NCI-H1105 treated with DMSO at 0.1 percent for 48 hours (cell line): ENCODE results near the gene CLSTN2.

Experiments used
- DNase-seq: peaks from one replicate; lab custom pipeline; 2025; lab: John Stamatoyannopoulos, UW

CLSTN2 gene

GRCh38 chr3:140501770-140502364, 566.9 kb downstream of the CLSTN2 start:
- no peak for DNase-seq

DNA sequence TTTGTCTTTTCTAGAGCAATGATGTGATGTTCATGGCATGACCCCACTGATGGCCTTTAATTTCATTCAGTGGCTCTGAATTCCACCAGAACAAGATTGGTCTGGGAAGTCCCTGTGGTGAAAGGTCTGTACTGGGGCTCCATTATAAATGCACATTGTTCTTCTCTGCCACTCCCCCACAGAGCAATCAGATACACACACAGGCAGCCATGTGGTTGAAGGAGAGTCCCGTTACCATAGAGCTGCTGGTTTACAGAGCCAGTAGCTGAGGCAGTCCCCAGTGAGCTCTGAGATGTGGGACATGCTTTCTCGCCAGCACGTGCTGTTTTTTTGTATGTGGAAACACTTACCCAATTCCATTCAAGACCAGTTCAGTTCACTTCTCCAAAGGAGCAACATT, 570.2 kb downstream of the CLSTN2 start:
- no peak for DNase-seq

DNA sequence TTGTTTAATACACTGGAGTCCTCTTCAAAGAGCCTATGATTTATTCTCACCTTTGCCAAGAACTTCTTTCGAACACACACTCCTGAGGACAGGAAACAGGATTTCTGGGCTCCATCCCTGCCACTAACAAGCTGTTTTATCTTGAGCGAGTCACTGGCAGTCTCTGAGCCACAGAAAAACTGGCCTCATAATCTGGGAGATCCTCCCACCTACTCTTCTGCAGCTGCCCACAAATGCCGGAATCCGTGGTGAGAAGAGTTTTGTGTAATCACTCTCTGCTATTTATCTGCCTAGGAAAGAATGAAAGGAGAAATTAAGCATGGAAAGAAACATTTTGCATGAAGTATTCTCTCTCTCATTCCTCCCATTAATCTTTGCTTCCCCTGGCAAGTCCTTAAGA, 570.9 kb downstream of the CLSTN2 start:
- no peak for DNase-seq

DNA sequence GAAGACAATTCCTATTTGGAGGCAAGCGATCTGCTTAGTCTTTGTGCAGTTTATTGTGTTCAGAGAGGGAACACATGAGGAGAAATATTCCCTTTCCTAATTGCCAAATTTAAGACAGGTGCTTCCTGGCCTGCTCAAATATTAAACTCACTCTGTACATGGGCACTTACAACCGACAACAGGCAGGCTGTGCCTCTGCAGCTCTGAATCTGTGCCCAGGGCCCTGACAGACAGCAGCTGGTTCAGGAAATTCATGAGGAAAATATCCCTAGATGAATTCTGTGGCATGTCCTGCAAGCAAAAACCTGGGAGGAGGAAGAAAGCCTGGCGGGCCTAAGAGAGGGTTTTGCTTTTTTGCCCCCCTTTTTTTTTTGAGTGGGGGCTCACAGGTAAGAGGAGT, 573.6 kb downstream of the CLSTN2 start:
- peak; percentile 15 for DNase-seq

DNA sequence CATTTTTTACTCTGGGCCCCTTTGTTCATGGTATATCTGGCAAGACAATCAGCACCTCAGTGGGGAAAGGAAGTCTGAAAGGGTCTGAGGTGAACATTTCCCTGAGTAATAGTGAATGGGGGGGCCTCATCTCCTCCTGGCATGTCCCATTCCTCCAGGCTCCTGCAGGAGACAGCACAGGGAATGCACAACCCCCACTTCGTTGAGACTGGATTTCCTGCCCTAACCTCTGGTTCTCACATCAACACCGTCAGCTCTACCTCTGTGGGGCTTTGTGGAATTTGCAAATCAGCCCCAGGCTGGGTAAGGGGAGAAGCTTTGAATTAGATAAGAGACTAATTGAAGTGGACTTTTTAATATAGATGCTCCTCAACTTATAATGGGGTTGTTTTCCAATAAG, 574.5 kb downstream of the CLSTN2 start:
- DNase-seq = no peak

DNA sequence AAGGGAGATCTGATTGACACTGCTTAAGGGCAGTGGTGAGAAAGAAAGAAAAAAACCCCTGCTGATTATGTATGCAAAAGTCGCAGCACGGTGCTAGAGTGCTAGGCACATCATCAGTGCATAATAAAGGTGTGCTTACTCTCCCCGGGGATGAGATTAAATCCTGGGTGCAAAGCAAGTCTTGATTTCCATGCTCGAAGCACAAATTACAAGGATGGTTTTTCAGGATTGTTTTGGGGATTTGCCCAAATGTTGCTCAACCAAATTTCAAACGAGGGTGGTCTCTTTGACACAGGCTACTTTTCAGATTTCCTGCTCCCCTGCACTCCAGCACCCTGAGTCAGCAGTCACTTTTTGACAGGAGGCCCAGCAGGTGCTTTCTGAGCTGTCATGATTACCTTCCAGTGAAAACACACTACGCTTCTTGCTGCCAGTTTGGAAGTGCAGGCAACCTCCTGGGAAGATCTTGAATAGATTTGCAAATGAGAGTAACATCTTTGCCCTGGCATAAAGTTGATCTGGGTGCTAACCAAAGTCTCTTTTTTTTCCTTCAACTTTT, 575.4 kb downstream of the CLSTN2 start:
- DNase-seq = no peak

DNA sequence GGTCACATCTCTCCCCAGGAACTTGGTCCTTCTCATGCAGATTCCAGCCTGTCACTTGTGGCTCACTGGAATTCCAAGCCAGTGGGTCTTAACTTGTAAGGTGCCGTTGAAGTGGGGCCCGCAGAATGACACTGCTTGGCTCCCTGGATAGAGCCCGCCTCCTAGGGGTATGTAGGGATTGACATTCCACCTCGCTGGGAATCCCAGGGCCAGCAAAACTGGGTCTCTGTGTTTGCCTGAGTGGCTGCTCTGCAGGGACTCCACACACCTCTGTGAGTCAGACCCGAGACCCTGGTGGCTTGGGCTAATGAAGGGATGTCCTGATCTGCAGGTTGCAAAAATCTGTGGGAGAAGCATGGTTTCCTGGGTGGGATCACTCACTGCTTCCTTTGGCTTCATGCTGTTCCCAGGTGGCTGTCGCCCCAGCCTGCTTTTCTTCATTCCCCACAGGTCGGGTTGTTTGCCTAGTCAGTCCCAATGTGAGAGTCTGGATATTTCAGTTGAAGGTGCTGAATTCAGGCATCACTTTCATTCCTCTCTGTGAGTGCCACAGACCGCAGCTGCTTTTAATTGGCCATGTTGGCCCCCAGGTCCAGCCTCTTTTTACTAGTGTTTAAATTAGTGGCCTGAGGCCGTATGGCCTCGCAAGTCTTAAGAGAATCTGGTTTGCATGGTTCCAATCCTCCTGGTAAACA, 586.9 kb downstream of the CLSTN2 start:
- no peak for DNase-seq

- no peak for DNase-seq
Observed at GRCh38 chr3:140522653-140523380, 587.8 kb downstream of the CLSTN2 start.

DNA sequence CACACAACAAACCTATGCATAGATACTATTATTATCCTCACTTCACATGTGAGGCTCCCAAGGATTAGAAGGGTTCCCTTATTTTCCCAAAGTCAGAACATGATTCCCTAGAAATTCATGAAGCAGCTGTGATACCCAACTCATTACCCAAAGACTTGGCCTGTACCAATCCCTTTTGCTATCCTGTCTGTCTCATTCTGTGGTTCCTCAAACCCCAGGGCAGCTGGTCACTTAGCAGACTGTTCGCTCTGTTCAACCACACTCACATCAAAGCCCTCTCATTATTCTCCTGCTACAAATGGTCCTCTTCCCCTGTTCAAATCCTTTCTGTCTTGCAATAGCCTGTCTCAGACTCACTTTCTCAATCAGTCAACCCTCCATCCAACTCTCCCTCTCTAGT, 588.6 kb downstream of the CLSTN2 start:
- no peak for DNase-seq

DNA sequence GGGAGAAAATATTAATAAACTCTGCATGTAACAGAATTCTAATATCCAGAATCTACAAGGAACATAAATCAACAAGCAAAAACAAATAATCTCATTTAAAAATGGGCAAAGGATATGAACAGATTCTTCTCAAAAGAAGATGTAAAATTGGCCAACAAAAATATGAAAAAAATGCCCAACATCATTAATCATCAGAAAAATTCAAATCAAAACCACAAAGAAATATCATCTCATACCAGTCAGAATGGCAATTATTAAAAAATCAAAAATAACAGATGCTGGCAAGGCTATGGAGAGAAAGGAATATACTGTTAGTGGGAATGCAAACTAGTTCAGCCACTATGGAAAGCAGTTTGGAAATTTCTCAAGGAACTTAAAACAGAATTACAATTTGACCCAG, 592.2 kb downstream of the CLSTN2 start:
- no peak for DNase-seq

DNA sequence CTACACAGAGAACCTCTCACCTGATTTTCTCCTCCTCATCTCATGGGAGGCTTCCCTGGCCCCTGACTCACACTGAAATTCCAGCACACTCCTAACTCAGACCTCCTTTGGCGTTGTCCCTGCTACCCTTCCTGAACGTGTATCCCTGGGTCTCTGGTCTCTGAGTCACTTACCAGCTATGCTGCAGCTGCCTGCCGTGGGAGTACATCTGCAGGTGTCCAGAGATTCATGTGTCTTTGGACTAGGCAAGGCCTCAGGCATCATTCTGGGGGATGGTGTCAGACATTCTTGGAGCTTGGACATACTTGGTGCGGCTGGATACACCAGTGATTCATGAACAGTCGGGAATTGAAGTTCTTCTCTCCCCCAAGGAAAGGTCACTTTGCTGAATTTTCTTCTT, 594.1 kb downstream of the CLSTN2 start:
- DNase-seq = no peak

- no peak for DNase-seq
Observed at GRCh38 chr3:140529558-140529957, 594.6 kb downstream of the CLSTN2 start.

DNA sequence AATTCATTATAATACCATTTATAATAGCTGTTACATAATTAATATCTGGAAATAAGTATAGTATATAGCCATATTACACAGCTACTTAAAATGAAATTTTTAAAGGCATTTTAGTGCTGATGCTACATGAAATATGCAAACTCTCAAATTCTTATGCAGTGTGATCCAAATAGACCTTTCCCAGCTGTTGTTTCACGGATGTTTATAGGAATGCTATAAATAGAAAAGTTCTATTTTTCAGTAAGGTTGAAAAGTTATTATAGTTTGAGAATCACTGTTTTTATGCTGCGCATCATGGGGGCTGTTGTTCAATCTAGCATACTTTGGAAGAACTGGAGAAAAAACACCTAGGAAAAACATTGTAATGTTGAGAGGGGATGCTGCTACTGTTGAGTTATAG, 595.1 kb downstream of the CLSTN2 start:
- no peak for DNase-seq

DNA sequence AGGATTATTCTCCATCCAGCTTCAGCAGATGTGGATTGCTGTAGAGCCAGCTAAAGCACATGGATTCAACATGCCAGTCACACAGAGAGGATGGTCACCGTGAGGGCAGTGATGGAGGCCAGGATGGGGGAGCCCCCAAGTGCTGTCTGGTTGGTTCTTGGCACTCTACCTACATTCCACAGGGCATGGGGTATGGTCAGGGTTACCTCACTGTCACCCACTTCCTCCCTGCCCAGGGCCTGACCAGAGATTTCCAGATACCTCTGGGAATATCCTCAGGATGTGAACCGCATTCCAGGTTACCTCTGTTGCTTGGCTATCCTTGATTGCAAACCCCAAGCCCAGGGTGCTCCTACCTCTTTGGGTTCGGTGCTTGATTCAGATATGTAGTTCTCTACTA, 595.6 kb downstream of the CLSTN2 start:
- no peak for DNase-seq

- no peak for DNase-seq
Observed at GRCh38 chr3:140532793-140533330, 597.9 kb downstream of the CLSTN2 start.

DNA sequence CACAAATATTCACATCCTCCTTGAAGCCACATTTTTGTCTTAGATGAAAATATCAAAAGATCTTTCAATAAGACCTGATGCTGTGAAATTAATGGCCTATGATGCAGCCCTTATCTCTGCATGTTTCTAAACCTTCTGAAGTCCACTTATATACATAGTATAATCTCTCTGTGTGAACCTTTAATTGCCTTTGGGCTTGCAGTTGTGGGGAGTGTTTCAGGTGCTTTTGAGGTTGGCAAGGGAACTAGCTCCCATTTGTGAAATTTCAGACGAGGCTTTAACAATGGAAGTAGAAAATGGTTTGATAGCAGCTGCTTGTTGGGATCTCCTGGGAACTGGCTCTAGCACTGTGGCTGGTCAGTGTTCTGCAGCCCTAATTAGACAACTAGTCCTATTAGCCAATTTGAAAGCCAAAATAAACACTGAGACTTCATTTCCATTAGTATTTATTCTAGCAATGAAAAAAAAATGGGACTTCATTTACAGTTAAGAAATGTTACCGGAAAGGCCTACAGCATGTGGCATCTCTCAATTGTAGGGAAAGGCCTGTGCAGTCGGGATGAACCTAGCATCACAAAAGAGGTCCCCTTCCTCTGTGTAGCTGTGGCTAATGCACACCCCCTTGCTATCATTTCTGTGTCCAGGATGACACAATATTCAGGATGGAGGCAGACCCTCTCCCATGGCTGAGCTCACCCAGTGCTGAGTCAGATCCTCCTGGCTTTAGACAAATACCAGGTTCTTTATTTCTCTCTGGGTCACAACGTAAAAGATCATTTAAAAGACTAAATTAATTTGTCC, 602.1 kb downstream of the CLSTN2 start:
- DNase-seq = peak; percentile 86

- no peak for DNase-seq
Observed at GRCh38 chr3:140537727-140538082, 602.7 kb downstream of the CLSTN2 start.

- DNase-seq = no peak
Observed at GRCh38 chr3:140540262-140540661, 605.3 kb downstream of the CLSTN2 start.

DNA sequence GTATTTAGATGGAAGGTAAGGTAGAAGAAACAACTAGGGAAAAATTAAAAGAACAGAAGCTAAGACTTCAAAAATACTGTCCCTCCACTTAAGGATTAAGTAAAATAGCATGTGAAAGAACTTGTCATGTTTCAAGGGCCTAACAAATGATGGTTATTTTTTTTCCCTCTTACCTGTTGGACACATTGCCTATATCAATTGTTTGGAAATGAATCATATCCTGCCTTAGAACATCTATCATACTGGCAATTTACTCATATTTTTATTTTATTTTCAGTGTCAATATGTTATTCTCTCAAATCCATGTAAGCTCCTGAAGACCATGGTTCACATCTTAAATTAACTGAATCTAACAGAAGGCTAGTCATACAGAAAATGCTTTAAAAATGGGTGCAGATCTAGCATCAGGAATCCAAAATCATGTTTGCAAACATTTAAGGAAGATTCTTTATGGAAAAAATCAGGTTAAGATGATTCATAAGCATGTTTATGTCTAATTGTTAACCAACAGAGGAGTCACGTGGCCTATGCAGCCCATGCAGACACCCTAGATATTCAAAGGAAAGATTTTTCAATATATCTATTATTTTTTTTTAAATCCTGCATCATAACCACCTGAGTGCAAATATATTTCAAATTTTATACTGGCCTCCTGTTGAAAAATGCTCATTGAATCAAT, 607.1 kb downstream of the CLSTN2 start:
- no peak for DNase-seq

DNA sequence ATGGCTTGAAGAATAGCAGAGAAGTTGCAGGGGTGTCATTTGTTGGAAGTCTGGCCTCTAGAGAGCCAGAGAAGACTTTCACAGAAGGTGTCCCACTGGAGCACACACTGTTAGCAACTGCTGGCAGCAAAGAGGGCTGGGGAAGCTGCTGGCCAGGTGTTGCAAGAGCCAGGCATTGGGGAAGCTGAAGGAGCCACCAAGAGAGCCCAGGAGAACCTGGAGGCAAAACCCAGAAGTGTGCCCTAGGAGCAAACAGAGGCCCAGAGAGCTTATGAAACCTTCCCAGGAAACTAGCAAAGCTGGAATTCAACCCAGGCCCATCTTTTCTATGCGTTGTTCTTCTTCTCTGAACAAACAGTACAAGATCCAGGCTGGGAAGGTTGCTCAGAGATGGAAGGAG, 610.2 kb downstream of the CLSTN2 start:
- no peak for DNase-seq

DNA sequence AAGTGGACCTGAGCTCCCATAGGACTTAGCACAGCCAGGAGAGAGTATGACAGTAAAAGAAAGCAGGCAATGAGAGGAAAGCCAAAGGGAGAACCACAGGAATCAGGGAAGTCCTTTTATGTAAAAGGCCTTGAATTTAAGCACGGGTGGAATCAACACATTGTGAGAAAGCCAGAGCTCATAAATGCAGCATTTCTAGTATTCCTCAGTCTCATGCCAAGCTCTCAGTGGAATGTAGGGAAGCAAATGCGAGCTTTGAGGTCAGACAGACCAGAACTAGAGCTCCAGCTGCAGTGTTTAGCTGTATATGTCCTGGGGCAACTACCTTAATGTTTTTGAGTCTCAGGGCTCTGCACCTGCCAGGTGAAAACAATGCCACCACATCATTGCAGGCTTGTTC, 610.8 kb downstream of the CLSTN2 start:
- no peak for DNase-seq

DNA sequence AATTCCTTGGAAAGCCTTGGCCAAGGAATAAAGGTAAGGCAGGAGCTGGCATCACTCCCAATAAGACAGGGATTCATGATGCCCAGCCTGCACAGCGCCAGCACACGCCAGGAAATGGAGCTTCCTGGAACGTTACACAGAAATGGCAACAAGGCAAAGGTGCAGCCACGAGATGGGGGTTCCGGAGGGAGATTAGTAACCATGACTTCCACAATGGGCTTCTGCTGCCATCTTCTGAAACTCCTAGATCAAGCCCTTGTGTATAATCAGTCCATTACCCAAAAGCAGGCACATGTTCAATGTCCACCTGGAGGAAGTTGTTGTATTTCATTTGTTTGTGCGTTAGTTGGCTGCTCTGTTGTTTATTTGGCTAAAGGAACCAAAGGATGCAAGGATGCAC, 611.7 kb downstream of the CLSTN2 start:
- no peak for DNase-seq
